HG03521 (cell line): Measurements from ENCODE around the gene GPNMB.

Source experiments
- ATAC-seq: cut with Tn5 transposase; IDR thresholded peaks from one replicate; pipeline ENCODE4 v1.9.1; 2021; ENCODE audit warnings: mild to moderate bottlenecking, moderate library complexity; ENCODE audit not compliant: unreplicated experiment

Gene GPNMB

DNA sequence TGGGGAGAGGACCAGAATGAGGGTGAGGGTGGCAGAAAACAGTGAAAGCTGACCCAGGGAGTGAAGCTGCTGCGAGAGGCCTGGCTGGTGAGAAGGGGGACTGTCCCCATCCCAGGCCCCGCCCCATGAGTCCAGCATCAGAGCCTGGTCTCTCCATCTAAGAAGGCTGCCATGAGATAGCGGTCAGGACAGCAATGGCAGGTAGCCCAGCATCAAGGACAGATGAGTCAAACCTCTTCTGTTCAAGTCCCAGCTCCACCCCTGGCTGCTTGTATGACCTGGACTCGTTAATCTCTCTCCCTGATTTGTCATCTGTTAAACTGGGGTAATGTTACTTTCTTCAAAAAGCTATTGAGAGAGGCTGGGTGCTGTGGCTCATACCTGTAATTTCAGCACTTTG lies 22.2 kb downstream of the GPNMB start:
- no peak for ATAC-seq

DNA sequence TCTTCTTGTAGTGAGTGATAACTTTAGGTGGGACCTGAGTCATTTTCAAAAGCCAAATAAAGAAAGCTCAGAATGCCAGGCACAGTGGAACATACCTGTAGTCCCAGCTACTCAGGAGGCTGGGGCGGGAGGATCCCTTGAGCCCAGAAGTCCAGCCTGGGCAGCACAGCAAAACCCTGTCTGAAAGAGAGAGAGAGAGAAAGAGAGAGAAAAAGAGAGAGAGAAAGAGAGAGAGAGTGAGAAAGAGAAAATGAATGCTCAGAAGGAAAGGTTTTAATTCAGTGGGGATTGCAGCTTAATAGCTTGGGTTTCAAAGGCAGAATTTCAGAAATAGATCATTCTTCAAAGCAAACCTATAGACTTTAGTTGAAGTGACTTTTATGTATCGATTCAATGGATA lies 25.7 kb downstream of the GPNMB start:
- ATAC-seq = no peak

DNA sequence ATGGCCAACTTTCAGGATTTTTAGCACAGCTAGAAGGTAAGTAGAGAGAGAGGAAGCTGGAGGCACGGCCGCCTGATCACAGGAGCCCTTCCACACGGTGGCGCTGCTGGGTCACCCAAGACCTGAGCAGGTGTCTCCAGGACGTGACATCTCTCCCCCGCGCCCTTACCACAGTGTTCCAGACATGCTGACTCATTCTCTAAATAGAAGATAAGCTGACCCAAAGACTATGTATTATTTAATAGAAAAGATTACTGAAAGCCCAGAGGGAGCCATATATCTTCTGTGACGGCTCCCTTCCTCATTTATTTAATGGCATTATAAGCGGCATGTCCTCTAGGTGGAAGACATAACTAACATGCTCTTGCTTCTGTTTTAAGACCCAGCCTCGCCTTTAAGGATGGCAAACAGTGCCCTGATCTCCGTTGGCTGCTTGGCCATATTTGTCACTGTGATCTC lies 26.6 kb downstream of the GPNMB start:
- ATAC-seq = peak; percentile 95

DNA sequence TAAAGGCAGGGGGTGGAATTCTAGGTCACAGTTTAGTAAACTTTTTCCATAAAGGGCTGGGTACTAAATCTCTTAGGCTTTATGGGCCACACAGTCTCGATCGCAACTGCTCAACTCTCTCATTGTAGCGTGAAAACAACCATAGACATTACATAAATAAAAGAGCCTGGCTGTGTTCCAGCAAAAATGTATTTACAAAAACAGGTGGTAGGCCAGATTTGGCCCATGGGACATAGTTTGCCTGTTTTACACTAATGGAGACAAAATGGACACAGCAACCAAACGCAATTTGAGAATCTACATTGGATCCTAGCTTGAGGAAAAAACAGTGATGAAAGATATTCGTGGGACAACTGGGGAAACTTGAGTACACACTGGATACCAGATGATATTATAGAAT lies 29.3 kb downstream of the GPNMB start:
- ATAC-seq = no peak

DNA sequence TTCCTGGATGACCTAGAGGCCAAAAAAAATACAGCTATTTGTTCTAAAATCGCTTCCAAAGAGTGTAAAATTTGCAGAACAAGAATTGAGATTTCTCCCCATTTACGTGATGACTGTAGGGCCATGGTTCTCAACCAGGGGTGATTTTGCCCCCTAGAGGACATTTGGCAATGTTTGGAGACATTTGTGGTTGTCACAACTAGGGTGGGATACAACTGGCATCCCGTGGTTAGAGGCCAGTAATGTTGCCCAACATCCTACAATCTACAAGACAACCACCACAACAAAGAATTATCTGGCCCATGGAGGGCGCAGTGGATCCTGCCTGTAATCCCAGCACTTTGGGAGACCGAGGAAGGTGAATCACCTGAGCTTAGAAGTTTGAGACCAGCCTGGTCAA lies 29.8 kb downstream of the GPNMB start:
- no peak for ATAC-seq

DNA sequence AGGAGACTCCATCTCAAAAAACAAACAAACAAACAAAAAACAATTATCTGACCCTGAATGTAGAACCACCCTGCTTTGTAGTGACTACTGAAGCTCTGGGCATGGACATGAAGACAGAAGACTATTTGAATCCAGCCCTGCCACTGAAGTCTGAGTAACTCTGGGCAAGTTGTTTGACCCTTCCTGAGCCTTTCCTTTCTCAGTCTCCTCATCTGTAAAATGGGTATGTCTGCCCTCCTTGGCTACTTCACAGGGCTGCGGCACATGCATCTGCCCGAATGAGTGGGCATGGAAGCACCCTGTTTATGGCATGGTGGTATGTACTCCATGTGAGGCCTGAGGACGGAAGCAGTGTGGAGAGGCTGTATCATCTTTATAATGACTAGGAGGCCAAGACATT lies 30.4 kb downstream of the GPNMB start:
- no peak for ATAC-seq

DNA sequence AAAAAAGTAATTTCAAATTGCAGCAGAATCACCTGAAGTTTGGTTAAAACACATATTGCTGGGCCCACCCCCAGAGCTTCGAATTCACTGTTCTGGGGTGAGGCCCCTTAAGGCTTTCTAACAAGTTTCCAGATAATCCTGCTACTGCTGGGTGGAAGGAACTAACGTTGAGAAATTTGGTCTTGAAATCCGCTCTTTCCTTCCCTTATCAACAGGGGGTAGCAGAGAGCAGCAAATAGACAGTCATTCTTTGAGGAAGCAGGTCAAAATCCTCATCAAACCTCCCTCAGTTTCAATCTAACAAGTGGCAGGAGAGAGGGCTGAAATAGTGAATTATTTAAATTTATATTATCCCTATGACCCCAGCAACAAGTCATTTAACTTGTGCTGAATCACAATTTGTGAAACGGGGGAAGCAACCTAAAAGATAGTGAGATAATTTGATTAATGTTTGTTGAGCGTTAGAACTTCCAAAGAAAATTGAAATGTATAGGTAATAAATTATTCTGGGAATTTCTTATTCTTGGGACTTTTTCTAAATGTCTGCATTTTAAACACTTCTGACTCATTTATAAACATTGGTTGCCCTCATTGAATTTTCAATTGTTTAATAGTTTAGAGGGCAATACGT lies 30.9 kb downstream of the GPNMB start:
- ATAC-seq = no peak

DNA sequence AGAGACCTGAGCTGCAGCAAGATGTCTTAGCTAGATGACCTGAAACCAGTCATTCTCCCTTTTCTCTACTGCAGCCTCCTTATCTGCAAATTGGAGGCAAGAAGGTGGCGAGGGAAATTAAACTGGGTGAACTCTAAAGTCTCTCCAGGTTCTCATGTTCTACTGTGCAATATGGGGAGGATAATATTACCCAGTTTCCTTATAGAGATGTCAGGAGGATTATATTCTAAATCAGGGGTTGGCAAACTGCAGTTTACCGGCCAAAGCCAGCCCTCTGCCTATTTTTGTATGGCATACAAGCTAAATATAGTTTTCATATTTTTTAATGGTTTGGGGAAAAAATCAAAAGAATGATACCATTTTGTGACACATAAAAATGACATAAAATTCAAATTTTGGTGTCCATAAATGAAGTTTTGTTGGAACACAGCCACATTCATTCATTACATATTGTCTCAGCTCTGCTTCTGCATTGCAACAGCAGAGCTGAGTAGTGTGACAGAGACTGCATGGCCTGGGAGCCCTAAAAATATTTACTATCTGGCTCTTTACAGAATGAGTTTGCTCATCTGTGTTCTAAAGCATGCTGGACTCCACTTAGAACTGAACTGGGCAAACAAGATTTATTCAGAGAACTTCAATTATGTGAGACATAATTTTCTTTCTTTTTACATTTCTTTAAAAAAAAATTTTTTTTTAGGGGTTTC lies 33.4 kb downstream of the GPNMB start:
- no peak for ATAC-seq

DNA sequence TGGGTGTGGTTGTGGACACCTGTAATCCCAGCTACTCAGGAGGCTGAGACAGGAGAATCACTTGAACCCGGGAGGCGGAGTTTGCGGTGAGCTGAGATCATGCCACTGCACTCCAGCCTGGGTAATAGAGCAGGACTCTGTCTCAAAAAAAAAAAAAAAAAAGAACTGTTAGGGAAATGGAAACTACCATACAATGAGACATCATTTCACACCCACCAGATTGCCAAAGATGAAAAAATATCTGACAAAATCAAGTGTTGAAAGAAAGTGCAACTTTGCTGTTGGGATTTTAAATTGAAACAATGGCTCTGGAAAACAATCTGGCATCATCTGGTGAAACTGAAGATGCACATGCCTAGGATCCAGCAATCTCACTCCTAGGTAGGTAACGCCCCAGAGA lies 36.5 kb downstream of the GPNMB start:
- no peak for ATAC-seq

DNA sequence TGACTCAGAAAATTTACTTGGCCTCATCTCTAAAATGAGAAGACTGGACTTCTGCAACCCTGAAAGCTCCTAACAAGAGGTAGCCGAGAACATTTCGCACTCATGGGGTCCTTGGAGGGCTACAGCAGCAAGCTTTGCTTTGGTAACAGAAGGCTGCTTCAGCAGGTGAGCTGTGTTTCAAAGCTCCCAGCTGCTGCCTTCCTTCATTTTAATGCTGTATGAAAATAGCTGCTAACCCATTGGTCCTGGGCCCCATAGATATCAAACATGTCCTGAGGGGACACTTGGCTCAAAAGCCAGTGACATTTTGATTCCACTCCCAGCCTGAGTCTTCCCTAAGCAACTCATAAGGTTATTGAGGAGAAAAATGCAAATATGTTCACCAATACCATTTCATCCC lies 38.3 kb downstream of the GPNMB start:
- ATAC-seq = no peak

DNA sequence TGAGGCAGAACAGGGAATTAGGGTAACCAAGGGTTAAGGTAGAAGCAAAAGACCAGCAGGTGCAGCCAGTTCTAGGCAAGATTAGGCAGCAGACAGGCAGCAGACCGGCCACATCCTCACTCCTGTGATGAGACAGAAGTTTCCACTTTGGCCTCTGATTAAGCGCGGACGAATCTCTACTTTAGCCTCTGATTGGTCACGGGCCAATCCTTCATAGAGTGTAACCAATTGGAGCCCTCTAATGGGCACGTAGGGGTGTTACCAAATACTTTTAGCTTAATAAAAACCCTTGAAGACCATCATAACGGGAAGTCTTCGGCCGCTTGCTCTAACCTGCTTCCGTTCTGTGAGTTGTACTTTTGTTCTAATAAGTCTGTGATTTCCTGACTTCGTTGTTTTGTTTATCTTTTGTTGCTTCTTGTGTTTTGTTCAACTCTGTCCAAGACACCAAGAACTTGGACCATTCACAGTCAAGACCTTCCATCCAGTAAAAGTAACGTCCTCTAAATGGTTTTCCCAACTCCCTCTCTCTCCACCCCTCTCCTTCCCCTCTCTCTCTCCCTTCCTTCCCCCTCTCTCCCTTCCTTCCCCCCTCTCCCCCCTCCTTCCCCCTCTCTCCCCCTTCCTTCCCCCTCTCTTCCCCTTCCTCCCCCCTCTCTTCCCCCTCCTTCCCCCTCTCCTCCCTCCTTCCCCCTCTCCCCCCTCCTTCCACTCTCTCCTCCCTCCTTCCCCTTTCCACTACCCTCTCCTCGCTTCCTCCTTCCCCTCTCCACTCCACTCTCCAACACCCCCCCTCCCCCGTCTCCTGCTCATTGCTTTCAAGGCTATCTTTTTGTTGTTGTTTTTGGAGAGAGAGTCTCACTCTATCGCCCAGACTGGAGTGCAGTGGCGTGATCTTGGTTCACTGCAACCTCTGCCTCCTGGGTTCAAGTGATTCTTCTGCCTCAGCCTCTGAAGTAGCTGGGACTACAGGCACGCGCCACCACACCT lies 39.4 kb downstream of the GPNMB start:
- no peak for ATAC-seq

DNA sequence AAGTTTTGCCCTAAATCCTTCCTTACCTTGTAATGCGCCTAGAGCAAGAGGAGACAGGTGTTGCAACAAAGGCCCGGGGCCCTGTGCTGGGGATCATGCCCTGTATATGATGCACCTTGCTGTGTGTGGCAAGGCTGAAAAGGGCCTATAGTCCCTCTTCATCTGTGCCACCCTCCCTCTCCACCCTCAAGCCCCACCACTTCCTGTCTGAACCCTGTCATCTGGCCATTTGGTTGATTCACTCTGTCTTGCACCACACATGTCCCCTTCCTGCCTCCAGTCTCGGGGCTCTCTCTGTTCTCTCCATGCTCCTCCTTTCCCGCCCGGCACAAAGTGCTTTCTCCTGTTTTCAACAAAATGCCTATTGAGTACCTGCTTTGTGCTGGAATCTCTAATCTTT lies 41.0 kb downstream of the GPNMB start:
- ATAC-seq = no peak

DNA sequence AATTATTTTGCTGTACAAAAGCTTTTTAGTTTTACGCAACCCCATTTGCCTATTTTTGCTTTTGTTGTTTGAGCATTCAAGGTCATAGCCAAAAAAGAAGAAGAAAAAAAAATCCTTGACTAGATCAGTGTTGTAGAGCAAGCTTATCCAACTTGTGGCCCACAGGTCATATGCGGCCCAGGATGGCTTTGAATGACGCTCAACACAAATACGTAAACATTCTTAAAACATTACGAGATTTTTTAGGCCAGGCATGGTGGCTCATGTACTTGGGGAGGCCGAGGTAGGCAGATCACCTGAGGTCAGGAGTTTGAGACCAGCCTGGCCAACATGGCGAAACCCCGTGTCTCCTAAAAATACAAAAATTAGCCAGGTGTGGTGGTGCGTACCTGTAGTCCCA lies 44.4 kb downstream of the GPNMB start:
- ATAC-seq = no peak

DNA sequence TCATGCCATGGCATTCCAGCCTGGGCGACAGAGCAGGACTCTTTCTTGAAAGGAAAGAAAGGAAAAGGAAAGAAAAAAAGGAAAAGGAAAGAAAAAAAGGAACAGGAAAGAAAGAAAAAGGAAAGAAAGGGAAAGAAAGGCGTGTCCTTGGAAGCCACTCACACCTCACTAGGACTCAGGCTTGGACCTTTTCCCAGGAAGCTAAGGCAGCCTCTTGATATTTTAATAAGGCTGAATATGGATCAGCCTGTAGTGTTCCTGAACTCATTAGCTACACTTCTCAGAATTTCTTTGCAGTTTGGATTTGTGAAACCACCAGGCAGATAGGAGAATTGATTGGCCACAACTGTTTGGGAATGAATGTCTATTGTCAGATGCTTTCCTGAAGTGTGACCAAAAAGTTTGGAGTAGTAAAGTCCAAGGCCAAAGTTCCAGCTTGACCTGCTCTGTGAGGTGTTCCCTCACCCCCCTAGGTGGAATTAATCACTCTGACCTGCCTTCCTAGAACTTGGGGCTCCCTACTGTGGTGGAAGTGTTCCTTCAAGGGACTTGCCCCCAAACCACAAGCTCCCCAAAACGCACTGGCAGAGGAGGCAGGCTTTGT lies 45.5 kb downstream of the GPNMB start:
- ATAC-seq = no peak

DNA sequence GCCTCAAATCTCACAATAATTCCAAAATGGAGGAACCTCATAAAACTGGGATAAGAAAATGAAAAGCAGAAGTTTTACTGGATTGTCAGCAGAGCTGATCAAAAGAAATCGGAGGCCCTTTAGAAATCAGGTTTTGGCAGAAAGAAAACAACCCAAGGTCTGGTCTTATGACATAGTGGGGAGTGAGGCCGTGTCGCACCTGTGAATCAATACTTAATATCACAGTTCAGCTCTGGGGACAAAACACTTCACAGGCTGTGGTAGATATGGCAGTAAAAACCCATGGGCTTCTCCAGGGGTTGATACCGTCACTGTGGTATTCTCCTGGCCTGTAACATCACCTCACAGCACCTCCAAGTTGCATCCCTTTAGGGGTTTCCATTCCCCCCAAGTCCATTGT lies 46.0 kb downstream of the GPNMB start:
- ATAC-seq = no peak

DNA sequence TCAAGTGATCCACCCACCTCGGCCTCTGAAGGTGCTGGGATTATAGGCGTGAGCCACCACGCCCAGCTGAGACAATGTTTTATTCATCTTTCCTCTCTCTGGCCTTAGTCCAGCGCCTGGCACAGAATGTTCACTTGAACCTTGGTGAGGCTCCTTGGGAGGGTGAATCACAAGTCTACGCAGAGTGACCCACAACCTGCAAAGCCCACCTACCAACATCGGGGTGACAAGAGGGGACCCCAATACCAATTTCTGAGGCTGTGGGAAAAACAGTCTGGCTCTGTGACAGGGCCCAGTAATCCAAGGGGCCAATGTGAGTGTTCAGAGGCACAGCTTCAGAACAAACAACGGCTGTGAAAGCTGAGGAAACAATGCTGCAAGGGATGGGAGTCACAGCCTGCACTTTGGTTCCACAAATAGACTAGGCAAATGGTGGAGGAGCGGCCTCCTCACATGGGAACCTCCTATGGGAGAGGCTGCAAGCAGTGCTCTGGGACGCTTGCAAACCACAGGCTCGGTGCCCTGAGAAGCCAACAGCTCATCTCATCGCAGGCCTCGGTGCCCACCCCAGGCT lies 47.0 kb downstream of the GPNMB start:
- no peak for ATAC-seq

DNA sequence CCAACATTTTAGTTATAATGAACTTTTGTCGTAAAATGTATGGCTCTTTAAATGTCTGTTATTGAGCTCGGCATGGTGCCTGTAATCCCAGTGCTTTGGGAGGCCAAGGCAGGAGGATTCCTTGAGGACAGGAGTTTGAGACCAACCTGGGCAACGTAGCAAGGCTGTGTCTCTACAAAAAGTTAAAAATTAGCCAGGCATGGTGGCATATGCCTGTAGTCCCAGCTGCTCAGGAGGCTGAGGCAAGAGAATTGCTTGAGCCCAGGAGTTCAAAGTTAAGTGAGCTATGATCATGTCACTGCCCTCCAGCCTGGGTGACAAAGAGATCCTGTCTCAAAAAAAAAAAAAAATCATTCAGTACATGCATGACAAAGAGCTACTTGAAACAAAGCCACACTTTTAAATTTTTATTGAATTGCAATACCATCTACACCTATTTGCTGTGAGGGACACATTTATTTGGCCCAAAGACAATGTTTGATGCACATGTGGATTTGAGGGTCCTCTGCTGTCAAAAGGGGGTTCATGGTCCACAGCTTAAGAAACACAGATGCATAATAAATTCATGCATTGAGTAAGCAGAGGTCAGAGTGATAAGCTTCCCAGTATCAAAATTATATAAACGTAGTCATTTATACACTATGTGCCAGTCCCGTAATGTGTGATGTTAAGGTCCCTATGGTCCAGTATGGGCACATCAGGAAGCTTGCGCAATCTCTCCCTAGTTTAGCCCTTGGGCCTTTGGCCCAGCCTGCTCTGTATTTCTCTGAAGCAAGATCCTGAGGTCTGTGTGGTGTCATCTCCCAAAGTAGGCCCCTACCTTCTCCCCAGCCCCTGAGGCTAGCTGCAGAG lies 48.2 kb downstream of the GPNMB start:
- no peak for ATAC-seq

DNA sequence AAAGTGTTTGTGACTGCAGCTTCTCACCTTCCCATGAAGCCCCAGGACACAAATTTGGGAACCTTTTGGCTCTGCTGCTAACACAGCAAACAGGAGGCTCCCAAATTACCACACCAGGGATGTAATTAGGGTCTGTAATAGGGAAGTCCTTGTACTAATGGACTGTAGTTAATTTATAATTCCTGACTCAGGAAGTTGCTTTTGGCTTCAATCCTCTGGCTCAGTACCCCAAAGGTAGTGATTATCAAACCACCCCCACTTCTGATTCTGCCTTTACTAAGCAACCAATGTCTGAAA lies 48.8 kb downstream of the GPNMB start:
- ATAC-seq = no peak

DNA sequence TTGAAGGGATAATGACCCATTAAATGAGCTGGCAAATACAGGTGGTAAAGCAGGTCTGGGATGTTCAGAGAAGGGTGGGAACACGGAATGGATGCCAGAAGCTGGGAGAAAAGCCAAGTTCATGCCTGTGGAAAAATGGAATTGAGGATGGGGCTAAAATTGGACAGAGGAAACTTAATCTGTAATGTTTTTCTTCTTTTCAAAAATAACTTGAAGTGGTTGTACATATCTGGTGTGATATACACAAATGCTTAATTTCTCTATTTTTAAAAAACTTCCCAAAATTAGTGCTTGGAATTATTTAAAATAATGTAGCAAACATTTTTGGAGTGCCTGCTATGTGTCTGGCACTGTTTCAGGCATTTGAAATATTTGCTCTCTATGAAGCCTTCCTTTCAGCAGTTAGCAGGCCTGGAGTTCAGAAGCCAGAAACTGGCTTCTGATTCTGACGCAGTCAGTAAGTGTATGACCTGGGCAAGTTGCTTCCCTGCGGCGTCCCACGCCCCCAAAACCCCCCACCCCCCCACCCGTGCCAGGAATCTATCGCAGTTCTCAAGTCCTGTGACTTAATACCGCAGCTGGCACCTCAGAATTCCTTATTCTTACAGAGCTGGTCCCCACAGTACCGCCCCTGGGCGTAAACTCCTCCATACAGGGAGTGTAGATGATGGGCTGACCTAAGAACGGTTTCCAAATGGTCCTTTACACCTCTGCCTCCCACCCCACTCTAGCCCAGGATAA lies 51.7 kb downstream of the GPNMB start:
- no peak for ATAC-seq
